Measurements from ENCODE around the gene PMF1. TPM values are rescaled to one million over a fixed set of nuclear protein-coding genes. Genes with fewer than 3 reads are reported as not detected.

The PMF1 gene
- total RNA-seq, 1 donor from 2014 or later, result 51.4 TPM

GRCh38 chr1:156198831-156199349 lies 13.9 kb upstream of the PMF1 start:
- Mint-ChIP-seq H3K4me1 (ENCODE audit: unreplicated experiment) (peaks cover 8% of the 10 kb centered on the region), H3K27ac (ENCODE audit: unreplicated experiment) (no peak overlapping the region), H3K27me3 (ENCODE audit: unreplicated experiment) (peaks cover 6% of the 10 kb centered on the region), H3K36me3 (ENCODE audit: low read depth, unreplicated experiment) (peaks cover 17% of the 10 kb centered on the region), H3K9me3 (ENCODE audit: unreplicated experiment) (no peaks in the 10 kb centered on the region), H3K4me3 (ENCODE audit: unreplicated experiment) (no peak overlapping the region)
- DNase-seq (ENCODE audit: low spot score), result no peak
- TF ChIP-seq, protein P1, sequence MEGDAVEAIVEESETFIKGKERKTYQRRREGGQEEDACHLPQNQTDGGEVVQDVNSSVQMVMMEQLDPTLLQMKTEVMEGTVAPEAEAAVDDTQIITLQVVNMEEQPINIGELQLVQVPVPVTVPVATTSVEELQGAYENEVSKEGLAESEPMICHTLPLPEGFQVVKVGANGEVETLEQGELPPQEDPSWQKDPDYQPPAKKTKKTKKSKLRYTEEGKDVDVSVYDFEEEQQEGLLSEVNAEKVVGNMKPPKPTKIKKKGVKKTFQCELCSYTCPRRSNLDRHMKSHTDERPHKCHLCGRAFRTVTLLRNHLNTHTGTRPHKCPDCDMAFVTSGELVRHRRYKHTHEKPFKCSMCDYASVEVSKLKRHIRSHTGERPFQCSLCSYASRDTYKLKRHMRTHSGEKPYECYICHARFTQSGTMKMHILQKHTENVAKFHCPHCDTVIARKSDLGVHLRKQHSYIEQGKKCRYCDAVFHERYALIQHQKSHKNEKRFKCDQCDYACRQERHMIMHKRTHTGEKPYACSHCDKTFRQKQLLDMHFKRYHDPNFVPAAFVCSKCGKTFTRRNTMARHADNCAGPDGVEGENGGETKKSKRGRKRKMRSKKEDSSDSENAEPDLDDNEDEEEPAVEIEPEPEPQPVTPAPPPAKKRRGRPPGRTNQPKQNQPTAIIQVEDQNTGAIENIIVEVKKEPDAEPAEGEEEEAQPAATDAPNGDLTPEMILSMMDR (IDR thresholded peaks at IDR 0.05; ENCODE audit: unreplicated experiment), result no peak

DNA sequence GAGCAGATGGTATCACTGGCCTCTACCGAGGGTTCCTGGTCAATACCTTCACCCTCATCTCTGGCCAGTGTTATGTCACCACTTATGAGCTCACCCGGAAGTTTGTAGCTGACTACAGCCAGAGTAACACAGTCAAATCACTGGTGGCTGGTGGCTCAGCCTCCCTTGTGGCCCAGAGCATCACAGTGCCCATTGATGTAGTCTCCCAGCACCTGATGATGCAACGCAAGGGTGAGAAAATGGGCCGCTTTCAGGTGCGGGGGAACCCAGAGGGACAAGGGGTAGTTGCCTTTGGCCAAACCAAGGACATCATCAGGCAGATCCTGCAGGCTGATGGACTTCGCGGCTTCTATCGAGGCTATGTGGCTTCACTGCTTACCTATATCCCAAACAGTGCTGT lies 12.8 kb upstream of the PMF1 start:
- peaks cover 2% of the 10 kb centered on the region for H3K27me3 Mint-ChIP-seq (ENCODE audit: unreplicated experiment)

GRCh38 chr1:156203331-156203730 lies 9.5 kb upstream of the PMF1 start:
- H3K36me3 Mint-ChIP-seq (ENCODE audit: low read depth, unreplicated experiment), result peaks cover 26% of the 10 kb centered on the region

More for the DNA sequence above, 12.8 kb upstream of the PMF1 start:
- no peak for DNase-seq (ENCODE audit: low spot score)
- TF ChIP-seq, protein P1 (IDR thresholded peaks at IDR 0.05; ENCODE audit: unreplicated experiment), result no peak
- Mint-ChIP-seq H3K36me3 (ENCODE audit: low read depth, unreplicated experiment) (peaks cover 17% of the 10 kb centered on the region), H3K4me1 (ENCODE audit: unreplicated experiment) (no peaks in the 10 kb centered on the region), H3K27ac (ENCODE audit: unreplicated experiment) (no peak overlapping the region), H3K9me3 (ENCODE audit: unreplicated experiment) (no peaks in the 10 kb centered on the region), H3K4me3 (ENCODE audit: unreplicated experiment) (no peak overlapping the region)

DNA sequence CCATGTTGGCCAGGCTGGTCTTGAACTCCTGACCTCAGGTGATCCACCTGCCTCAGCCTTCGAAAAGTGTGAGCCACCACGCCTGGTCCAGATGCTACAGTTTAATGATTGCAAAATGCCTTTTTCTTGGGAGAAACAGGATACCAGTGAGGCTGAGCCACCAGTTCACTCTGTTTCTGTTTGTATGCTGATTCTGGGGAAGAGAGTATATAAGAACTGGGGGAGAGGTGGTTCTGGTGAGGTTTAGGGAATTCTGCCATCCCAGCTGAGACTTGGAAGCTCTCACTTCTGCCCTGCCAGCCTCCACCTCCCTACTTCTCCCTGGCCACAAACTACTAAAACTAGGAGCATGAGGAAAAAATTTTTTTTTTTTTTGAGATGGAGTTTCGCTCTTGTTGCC lies 8.1 kb upstream of the PMF1 start:
- peaks cover 3% of the 10 kb centered on the region for H3K27me3 Mint-ChIP-seq (ENCODE audit: unreplicated experiment)

More at GRCh38 chr1:156203331-156203730, 9.5 kb upstream of the PMF1 start:
- TF ChIP-seq, protein P1 (IDR thresholded peaks at IDR 0.05; ENCODE audit: unreplicated experiment), result no peak
- Mint-ChIP-seq H3K4me3 (ENCODE audit: unreplicated experiment) (no peak overlapping the region), H3K9me3 (ENCODE audit: unreplicated experiment) (no peaks in the 10 kb centered on the region), H3K27ac (ENCODE audit: unreplicated experiment) (no peak overlapping the region), H3K27me3 (ENCODE audit: unreplicated experiment) (peaks cover 1% of the 10 kb centered on the region), H3K4me1 (ENCODE audit: unreplicated experiment) (no peaks in the 10 kb centered on the region)
- DNase-seq (ENCODE audit: low spot score), result no peak

GRCh38 chr1:156211243-156211642 lies 1.6 kb upstream of the PMF1 start:
- Mint-ChIP-seq H3K4me1 (ENCODE audit: unreplicated experiment) (peaks cover 9% of the 10 kb centered on the region), H3K4me3 (ENCODE audit: unreplicated experiment) (no peak overlapping the region), H3K36me3 (ENCODE audit: low read depth, unreplicated experiment) (peaks cover 23% of the 10 kb centered on the region), H3K27me3 (ENCODE audit: unreplicated experiment) (peaks cover 10% of the 10 kb centered on the region), H3K9me3 (ENCODE audit: unreplicated experiment) (no peaks in the 10 kb centered on the region), H3K27ac (ENCODE audit: unreplicated experiment) (peak overlapping the region; percentile 36)
- DNase-seq (ENCODE audit: low spot score), result no peak
- TF ChIP-seq, protein P1 (IDR thresholded peaks at IDR 0.05; ENCODE audit: unreplicated experiment), result no peak

More for the DNA sequence above, 8.1 kb upstream of the PMF1 start:
- H3K4me3 Mint-ChIP-seq (ENCODE audit: unreplicated experiment), result no peak overlapping the region
- TF ChIP-seq, protein P1 (IDR thresholded peaks at IDR 0.05; ENCODE audit: unreplicated experiment), result no peak
- H3K9me3 Mint-ChIP-seq (ENCODE audit: unreplicated experiment), result no peaks in the 10 kb centered on the region
- no peak for DNase-seq (ENCODE audit: low spot score)
- no peaks in the 10 kb centered on the region for H3K4me1 Mint-ChIP-seq (ENCODE audit: unreplicated experiment)
- peaks cover 35% of the 10 kb centered on the region for H3K36me3 Mint-ChIP-seq (ENCODE audit: low read depth, unreplicated experiment)
- no peak overlapping the region for H3K27ac Mint-ChIP-seq (ENCODE audit: unreplicated experiment)
